ENCODE measurements around the gene MAGOH.
"Not testable (repeated sequence)": the region's sequence is repeated elsewhere in the genome, so short reads cannot be mapped to it uniquely, and the experiment has no call there.

Gene MAGOH

DNA sequence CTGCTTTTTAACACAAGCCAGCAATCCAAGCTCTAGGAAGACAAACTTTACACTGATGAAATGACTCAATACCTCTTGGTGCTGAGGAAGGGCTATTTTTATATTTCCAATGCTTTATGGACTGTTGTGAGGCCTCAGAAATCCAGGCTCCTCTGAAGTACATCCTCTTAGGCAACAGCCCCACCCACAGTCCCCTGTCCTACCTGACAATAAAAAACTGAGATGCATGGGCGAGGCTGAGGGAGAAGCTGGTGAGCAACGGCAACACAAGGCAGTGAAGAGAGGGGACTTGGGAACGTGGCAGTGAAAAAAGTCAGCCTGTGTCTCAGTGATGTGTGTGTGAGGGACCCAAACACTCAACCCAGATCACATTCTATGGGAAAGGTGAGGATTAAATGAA, 51.8 kb downstream of the MAGOH start:
- DNase-seq (ENCODE audit: low read depth) = no peak

DNA sequence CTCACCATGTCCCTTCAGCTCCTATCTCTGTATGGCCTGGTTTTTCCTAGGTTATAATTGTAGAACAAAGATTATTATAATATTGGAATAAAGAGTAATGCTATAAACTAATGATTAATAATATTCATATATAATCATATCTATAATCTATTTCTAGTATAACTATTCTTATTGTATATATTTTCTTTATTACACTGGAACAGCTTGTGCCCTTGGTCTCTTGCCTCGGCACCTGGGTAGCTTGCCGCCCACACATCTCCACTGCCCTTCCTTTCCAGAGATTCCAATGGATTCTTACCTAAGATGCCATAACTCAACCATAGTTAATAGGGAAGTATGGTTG, 52.4 kb downstream of the MAGOH start:
- DNase-seq (ENCODE audit: low read depth) = not testable (repeated sequence)

DNA sequence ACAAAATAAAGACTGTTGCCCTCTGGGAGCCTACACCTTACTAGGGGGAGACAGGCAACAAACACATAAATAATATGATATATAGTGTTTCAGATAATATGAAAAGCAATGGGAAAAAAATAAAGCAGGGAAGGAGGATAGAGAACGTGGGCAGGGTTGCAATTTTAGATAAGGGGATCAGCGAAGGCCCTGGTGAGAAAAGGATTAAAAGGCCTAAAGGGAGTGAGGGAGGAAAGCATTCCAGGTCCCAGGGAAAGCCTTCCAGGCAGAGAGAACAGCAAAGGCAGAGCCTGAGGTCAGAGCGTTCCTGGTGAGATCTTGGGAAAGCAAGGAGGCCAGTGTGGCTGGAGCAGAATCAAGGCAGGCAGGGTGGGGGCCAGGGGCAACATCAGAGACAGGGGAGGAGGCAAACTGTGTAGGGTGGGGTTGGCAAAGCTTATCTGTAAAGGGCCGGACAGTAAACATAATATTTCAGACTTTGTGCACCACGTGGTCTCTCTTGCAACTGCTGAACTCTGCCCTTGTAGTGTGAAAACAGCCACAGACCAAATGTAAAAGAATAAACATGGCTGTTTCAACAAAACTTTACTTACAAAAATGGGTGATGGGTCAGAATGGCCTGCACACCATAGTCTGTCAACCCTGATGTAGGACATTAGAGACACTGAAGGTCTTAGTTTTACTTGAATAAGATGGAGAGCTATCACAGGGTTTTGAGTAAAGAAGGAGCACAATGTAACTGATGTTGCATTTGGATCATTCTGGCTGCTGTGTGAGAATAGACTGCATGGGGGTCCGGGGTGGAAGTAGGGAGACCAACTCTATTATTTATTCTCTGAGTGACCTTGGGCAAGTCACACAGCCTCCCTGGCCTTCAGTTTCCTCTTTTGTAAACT, 55.0 kb downstream of the MAGOH start:
- no peak for DNase-seq (ENCODE audit: low read depth)

DNA sequence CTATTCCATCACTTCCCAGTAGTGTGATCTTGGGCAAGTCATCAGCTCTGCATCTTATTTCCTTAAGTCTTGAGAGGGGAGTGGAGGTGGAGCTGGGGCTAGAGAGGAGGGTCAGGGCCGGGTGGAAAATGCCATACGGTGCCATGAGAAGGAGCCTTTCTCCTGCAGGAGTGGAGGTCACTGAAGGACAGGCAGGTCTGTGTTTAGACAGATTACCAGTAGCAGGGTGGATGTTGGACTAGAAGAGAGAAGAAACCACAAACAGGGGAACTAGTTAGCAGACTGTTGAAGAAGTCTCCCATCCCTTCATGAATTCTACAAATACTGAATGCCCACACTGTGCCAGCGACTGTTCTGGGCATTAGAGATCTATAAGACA, 55.6 kb downstream of the MAGOH start:
- no peak for DNase-seq (ENCODE audit: low read depth)

DNA sequence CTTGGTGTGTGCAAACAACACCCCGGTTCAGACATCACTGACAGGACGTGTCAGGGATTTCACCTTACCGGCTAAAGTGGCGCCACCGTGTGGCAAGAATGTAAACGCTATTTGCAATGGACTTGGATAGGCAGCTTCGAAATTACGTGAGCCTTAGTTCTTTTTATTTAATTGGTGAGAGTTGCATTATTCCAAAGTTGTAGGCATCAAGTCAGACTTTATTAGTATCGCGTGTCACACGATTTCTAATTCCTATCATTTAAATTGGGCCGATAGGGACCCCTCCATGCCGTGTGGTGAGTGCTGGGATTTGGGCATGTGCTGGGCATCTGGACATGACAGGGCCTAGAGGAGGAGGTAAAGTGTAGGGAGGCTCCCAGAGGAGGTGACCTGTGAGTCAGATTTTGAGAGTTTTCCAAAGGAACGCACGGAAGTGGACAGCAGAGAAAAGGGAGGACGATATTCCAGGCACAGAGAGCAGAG, 56.2 kb downstream of the MAGOH start:
- peak; percentile 42 for DNase-seq (ENCODE audit: low read depth)

DNA sequence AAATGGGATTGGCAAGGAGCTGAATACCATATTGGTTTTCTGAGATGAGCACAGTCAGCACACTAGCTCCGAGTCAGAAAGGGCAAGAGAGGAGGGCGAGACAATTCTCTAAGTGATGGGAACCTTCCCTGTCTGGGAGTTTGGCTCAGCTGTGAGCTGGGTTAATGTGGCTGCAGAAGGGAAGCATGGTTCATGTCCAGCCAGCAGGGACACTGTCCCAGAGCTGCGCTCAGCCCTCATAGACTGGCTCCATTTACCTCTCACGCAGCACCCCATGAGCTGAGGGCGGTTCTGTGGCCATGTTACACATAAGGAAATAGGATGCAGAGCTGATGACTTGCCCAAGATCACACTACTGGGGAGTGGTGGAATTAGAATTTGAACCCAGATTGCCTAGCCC, 57.4 kb downstream of the MAGOH start:
- no peak for DNase-seq (ENCODE audit: low read depth)

DNA sequence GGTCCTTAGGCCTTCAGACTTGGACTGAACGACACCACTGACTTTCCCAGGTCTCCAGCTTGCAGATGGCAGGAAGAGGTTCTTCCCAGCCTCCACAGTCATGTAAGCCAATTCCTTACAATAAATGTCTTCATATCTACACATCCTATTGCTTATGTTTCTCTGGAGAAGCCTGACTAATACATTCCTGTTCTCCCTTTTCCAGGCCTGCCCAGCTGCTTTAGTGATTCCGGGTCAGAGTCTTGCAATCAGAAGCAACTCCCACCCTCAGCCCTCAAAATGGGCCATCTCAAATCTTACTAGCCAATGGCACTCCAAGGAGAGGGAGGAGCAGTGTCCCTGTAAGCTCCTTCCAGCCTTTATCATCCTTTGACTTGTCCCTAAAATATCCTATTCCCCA, 58.1 kb downstream of the MAGOH start:
- DNase-seq (ENCODE audit: low read depth) = peak; percentile 20
